B cell (primary cell): ENCODE data around the gene COG4.

Experiments
- EZH2 ChIP-seq: IDR thresholded peaks from 2 replicates; pipeline ENCODE4 v1.6.1; 2012; ENCODE audit warnings: borderline replicate concordance, low read depth, mild to moderate bottlenecking, moderate library complexity, low read length; ENCODE audit not compliant: insufficient read depth, poor library complexity, severe bottlenecking
- TF ChIP-seq, protein P1 (sequence below): fragments of 200-600 bp; IDR thresholded peaks from one replicate; pipeline ENCODE4 v1.8.0; 2022; ENCODE audit warnings: antibody characterized with exemption, mild to moderate bottlenecking

DNA sequence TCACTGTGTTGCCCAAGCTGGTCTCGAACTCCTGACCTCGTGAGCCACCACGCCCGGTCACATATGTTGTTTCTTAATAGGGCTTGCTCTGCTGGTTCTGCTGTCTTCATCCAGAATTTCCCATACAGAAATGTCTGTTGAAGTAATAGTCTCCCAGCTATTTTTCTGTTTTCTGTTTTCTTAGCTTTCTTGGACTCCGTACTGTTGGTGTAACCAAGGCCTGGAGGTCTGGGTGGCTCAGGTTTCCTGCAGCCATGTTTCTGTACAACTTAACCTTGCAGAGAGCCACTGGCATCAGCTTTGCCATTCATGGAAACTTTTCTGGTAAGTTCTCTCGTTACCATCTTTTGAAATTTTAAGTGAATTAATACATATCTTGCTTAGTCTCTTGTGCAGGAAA is 3.0 kb upstream of the COG4 start:
- TF ChIP-seq, protein P1, sequence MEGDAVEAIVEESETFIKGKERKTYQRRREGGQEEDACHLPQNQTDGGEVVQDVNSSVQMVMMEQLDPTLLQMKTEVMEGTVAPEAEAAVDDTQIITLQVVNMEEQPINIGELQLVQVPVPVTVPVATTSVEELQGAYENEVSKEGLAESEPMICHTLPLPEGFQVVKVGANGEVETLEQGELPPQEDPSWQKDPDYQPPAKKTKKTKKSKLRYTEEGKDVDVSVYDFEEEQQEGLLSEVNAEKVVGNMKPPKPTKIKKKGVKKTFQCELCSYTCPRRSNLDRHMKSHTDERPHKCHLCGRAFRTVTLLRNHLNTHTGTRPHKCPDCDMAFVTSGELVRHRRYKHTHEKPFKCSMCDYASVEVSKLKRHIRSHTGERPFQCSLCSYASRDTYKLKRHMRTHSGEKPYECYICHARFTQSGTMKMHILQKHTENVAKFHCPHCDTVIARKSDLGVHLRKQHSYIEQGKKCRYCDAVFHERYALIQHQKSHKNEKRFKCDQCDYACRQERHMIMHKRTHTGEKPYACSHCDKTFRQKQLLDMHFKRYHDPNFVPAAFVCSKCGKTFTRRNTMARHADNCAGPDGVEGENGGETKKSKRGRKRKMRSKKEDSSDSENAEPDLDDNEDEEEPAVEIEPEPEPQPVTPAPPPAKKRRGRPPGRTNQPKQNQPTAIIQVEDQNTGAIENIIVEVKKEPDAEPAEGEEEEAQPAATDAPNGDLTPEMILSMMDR: no peak
- no peak for TF ChIP-seq EZH2
